Measurements from ENCODE around the gene MET.

GRCh38 chr7:116739307-116739706 is 67.3 kb downstream of the MET start:
- no peak for TF ChIP-seq CTCF (IDR thresholded peaks at IDR 0.05)
- TF ChIP-seq EZH2 (IDR thresholded peaks at IDR 0.05) = no peak
